ENCODE data around the gene PMS1. TPM values are rescaled to one million over a fixed set of nuclear protein-coding genes. Genes with fewer than 3 reads are reported as not detected.

PMS1 gene
- total and polyA plus RNA-seq, 9 of the 15 experiments (the other 6 are each of a cell fraction or from before 2014, with no cell fraction given) = 14.5 to 29.8 (median 24.7) TPM

DNA sequence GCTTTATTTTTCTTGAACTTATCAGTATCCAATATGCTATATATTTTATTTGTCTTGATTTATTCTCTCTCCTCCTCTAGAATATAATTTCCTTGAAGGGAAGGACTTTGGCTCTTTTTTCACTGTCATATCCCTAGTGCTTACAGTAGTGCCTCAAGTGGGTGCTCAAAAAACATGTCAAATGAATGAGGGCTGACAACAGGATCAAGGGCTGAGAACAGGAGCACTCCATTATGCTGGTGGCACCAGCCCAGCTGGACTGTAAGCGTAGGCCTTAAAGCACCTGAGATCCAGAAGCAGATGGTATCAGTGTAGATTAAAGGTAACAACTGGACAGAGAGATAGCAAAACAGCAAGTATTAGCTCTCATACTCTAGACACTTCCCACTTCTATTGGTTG, 46.3 kb downstream of the PMS1 start (continued):
- TF ChIP-seq, protein P1, sequence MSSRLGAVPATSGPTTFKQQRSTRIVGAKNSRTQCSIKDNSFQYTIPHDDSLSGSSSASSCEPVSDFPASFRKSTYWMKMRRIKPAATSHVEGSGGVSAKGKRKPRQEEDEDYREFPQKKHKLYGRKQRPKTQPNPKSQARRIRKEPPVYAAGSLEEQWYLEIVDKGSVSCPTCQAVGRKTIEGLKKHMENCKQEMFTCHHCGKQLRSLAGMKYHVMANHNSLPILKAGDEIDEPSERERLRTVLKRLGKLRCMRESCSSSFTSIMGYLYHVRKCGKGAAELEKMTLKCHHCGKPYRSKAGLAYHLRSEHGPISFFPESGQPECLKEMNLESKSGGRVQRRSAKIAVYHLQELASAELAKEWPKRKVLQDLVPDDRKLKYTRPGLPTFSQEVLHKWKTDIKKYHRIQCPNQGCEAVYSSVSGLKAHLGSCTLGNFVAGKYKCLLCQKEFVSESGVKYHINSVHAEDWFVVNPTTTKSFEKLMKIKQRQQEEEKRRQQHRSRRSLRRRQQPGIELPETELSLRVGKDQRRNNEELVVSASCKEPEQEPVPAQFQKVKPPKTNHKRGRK (tag; IDR thresholded peaks at IDR 0.05) = no peak
- TF ChIP-seq, protein P2, sequence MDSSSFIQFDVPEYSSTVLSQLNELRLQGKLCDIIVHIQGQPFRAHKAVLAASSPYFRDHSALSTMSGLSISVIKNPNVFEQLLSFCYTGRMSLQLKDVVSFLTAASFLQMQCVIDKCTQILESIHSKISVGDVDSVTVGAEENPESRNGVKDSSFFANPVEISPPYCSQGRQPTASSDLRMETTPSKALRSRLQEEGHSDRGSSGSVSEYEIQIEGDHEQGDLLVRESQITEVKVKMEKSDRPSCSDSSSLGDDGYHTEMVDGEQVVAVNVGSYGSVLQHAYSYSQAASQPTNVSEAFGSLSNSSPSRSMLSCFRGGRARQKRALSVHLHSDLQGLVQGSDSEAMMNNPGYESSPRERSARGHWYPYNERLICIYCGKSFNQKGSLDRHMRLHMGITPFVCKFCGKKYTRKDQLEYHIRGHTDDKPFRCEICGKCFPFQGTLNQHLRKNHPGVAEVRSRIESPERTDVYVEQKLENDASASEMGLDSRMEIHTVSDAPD (CRISPR knock-in tag; IDR thresholded peaks at IDR 0.05) = no peak
- TF ChIP-seq ZNF324 (CRISPR knock-in tag; IDR thresholded peaks at IDR 0.05) (no peak), HDAC3 (IDR thresholded peaks at IDR 0.05; ENCODE audit: borderline replicate concordance, partially characterized antibody) (no peak), LEF1 (IDR thresholded peaks at IDR 0.05) (no peak), STAT5A (IDR thresholded peaks at IDR 0.05; ENCODE audit: borderline replicate concordance, low read length) (no peak), SMARCE1 (IDR thresholded peaks at IDR 0.05) (no peak), NFE2L1 (tag; IDR thresholded peaks at IDR 0.05; ENCODE audit: borderline replicate concordance, low read depth) (no peak), ZNF239 (CRISPR knock-in tag; IDR thresholded peaks at IDR 0.05) (no peak), CUX1 (CRISPR knock-in tag; IDR thresholded peaks at IDR 0.05) (no peak), ESRRA (IDR thresholded peaks at IDR 0.05; ENCODE audit: borderline replicate concordance, low read depth) (no peak), TCF3 (CRISPR knock-in tag; IDR thresholded peaks at IDR 0.05) (no peak), NBN (IDR thresholded peaks at IDR 0.05; ENCODE audit: low read depth) (no peak), JUND (IDR thresholded peaks at IDR 0.05; ENCODE audit: borderline replicate concordance, low read depth, low read length) (no peak), JUND (tag; IDR thresholded peaks at IDR 0.05; ENCODE audit: borderline replicate concordance, low read depth, low read length) (no peak)
- TF ChIP-seq, protein P3, sequence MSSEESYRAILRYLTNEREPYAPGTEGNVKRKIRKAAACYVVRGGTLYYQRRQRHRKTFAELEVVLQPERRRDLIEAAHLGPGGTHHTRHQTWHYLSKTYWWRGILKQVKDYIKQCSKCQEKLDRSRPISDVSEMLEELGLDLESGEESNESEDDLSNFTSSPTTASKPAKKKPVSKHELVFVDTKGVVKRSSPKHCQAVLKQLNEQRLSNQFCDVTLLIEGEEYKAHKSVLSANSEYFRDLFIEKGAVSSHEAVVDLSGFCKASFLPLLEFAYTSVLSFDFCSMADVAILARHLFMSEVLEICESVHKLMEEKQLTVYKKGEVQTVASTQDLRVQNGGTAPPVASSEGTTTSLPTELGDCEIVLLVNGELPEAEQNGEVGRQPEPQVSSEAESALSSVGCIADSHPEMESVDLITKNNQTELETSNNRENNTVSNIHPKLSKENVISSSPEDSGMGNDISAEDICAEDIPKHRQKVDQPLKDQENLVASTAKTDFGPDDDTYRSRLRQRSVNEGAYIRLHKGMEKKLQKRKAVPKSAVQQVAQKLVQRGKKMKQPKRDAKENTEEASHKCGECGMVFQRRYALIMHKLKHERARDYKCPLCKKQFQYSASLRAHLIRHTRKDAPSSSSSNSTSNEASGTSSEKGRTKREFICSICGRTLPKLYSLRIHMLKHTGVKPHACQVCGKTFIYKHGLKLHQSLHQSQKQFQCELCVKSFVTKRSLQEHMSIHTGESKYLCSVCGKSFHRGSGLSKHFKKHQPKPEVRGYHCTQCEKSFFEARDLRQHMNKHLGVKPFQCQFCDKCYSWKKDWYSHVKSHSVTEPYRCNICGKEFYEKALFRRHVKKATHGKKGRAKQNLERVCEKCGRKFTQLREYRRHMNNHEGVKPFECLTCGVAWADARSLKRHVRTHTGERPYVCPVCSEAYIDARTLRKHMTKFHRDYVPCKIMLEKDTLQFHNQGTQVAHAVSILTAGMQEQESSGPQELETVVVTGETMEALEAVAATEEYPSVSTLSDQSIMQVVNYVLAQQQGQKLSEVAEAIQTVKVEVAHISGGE (CRISPR knock-in tag; IDR thresholded peaks at IDR 0.05) = no peak
